Measurements from ENCODE around the gene GOLGA8N.

- TF ChIP-seq, protein P1, sequence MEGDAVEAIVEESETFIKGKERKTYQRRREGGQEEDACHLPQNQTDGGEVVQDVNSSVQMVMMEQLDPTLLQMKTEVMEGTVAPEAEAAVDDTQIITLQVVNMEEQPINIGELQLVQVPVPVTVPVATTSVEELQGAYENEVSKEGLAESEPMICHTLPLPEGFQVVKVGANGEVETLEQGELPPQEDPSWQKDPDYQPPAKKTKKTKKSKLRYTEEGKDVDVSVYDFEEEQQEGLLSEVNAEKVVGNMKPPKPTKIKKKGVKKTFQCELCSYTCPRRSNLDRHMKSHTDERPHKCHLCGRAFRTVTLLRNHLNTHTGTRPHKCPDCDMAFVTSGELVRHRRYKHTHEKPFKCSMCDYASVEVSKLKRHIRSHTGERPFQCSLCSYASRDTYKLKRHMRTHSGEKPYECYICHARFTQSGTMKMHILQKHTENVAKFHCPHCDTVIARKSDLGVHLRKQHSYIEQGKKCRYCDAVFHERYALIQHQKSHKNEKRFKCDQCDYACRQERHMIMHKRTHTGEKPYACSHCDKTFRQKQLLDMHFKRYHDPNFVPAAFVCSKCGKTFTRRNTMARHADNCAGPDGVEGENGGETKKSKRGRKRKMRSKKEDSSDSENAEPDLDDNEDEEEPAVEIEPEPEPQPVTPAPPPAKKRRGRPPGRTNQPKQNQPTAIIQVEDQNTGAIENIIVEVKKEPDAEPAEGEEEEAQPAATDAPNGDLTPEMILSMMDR (IDR thresholded peaks at IDR 0.05): no peak
- no peak for TF ChIP-seq POLR2A (IDR thresholded peaks at IDR 0.05)
Measured at GRCh38 chr15:32642667-32643435, 49.6 kb downstream of the GOLGA8N start.

All from vagina (tissue), 2 donors.